Gastrocnemius medialis (tissue), 4 donors: Measurements from ENCODE around the gene CHRNA5. TPM values are rescaled to one million over a fixed set of nuclear protein-coding genes. Genes with fewer than 3 reads are reported as not detected.

Experiments used
- ATAC-seq, 2 donors: fragments of 150-250 bp; one replicate each; pipeline ENCODE4 v1.9.1; 2016
- DNase-seq, 2 donors: peaks; one replicate each; pipeline ENCODE4 v3.0.0-alpha.2; 2019
- H3K27ac ChIP-seq, 4 donors: fragments of 200-600 bp; sonication (generic); 1 replicate in 1 of 4; 2 replicates in 3 of 4; pipeline ENCODE4 v1.5.1; 2016 to 2018; ENCODE audit warnings: mild to moderate bottlenecking in 2 of 4, moderate library complexity in 1 of 4
- H3K27me3 ChIP-seq, 3 donors: fragments of 200-600 bp; sonication (generic) in 2 of 3; 1 replicate in 1 of 3; 2 replicates in 2 of 3; pipeline versions ENCODE4 v1.5.1 to v1.6.0; 2016 to 2019; ENCODE audit warnings: mild to moderate bottlenecking in 1 of 3, moderate library complexity in 1 of 3
- H3K36me3 ChIP-seq, 2 donors: fragments of 200-600 bp; sonication (generic) in 1 of 2; one replicate each; pipeline ENCODE4 v1.5.1; 2017 to 2018
- H3K4me1 ChIP-seq, 2 donors: fragments of 200-600 bp; sonication (generic) in 1 of 2; one replicate each; pipeline ENCODE4 v1.5.1; 2016 to 2017; ENCODE audit warnings: mild to moderate bottlenecking in 2 of 2
- H3K4me3 ChIP-seq, 4 donors: fragments of 200-600 bp; sonication (generic) in 3 of 4; 1 replicate in 1 of 4; 2 replicates in 3 of 4; pipeline ENCODE4 v1.5.1; 2016 to 2019; ENCODE audit warnings: mild to moderate bottlenecking in 2 of 4
- H3K9me3 ChIP-seq, 3 donors: fragments of 200-600 bp; sonication (generic) in 2 of 3; 1 replicate in 1 of 3; 2 replicates in 2 of 3; pipeline ENCODE4 v1.5.1; 2016 to 2019
- POLR2A ChIP-seq, 2 donors: fragments of 450-650 bp; IDR thresholded peaks; one replicate each; pipeline ENCODE4 v1.6.1; 2017; ENCODE audit warnings: antibody characterized with exemption in 2 of 2, mild to moderate bottlenecking in 2 of 2, moderate library complexity in 2 of 2
- in situ Hi-C, 4 donors: fragments of 200-750 bp; cut with MboI; loops; one replicate each; pipeline versions ENCODE4 v1.15.0 to v1.8.0; 2017; ENCODE audit warnings: low sequenced_read_pairs in 4 of 4
- intact Hi-C: fragments of 100-400 bp; cut with DNase I; formaldehyde crosslinking; loops from one replicate; pipeline ENCODE4 v1.15.1; 2023; ENCODE audit warnings: low total_unique reads
- total RNA-seq, 4 donors: library from RNA; depleted of rRNA; stranded (reverse); fragments of >200 nt; gene quantifications; one replicate each; pipeline versions ENCODE4 v1.1.0 to v1.2.3, GENCODE V29; 2016
- TF ChIP-seq, protein P1 (sequence below), 5 experiments: fragments of 450-650 bp in 3 of 5; fragments of 200-600 bp in 2 of 5; sonication (generic) in 2 of 5; IDR thresholded peaks in 4 of 5; conservative IDR thresholded peaks in 1 of 5; 1 replicate in 4 of 5; 2 replicates in 1 of 5; pipeline ENCODE4 v1.5.1; 2016 to 2019; ENCODE audit warnings: antibody characterized with exemption in 5 of 5, mild to moderate bottlenecking in 3 of 5, moderate library complexity in 3 of 5

CHRNA5 gene
- total RNA-seq, 4 donors from 2014 or later: 0.07 to 1.6 (median 0.71) TPM

DNA sequence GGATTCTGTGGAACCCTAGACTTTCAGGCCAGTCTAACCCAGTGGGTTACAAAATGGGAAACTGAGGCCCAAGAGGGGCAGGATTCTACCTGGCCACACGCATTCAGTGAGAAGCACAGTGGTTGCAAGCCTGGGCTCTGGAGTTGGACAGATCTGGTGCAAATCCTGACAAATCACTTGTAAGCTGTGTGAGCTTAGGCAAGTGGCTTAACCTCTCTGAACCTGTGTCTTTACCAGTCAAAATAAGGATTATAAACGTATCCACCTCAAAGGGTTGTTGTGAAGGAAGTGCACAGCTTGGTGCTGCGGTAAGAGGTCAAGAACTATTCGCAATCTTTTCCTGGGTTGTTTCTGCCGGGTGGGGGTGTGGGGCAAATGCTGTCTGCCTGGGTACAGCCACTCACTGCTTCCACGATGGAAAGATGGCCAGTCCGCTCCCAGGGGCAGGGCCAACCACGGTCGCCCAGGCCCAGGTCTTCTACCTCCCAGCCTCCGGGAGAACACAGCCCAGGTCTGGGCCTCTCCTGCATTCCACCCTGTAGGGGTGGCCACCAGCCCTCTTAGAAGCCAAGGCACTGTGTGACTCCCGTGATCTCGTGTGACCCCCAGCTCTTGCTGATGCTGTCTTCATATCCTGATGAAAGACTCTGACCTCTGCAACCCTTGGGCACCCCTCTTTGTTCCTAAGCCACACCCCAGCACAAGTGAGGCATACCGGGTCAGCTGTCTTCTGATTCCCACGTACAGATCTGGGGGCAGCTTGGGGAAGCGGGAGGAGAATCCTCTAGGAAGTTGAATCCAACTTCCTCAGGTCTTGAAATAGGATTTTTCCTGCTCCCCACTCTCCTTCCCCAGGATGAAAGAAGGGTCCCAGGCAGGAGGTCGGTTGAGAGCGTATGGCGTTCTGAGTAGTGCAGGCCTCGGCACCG lies 54.0 kb downstream of the CHRNA5 start:
- no peaks in the 10 kb centered on the region for H3K36me3 ChIP-seq
- H3K27me3 ChIP-seq: peaks cover 32 to 39% (median 38%) of the 10 kb centered on the region in 3 donors
- ATAC-seq: no peak
- H3K4me3 ChIP-seq: peak overlapping the region in 2 of 4 donors; percentile 25 to 50
- no peak for DNase-seq
- H3K9me3 ChIP-seq: no peaks in the 10 kb centered on the region
- intact Hi-C loops: no loop called here
- H3K4me1 ChIP-seq: peaks cover 0 to 7% of the 10 kb centered on the region in 2 donors
- no peak overlapping the region for H3K27ac ChIP-seq
- TF ChIP-seq POLR2A (IDR thresholded peaks at IDR 0.05): no peak
- TF ChIP-seq, protein P1, sequence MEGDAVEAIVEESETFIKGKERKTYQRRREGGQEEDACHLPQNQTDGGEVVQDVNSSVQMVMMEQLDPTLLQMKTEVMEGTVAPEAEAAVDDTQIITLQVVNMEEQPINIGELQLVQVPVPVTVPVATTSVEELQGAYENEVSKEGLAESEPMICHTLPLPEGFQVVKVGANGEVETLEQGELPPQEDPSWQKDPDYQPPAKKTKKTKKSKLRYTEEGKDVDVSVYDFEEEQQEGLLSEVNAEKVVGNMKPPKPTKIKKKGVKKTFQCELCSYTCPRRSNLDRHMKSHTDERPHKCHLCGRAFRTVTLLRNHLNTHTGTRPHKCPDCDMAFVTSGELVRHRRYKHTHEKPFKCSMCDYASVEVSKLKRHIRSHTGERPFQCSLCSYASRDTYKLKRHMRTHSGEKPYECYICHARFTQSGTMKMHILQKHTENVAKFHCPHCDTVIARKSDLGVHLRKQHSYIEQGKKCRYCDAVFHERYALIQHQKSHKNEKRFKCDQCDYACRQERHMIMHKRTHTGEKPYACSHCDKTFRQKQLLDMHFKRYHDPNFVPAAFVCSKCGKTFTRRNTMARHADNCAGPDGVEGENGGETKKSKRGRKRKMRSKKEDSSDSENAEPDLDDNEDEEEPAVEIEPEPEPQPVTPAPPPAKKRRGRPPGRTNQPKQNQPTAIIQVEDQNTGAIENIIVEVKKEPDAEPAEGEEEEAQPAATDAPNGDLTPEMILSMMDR (IDR thresholded peaks at IDR 0.05 in 4 of 5, conservative IDR thresholded peaks at IDR 0.05 in 1 of 5): no peak
- in situ Hi-C loops: loop anchor here in 2 of 4 donors (5.0 to 10.0 kb wide), 3 partner anchors 88 to 136 kb away; no protein-coding TSS in a partner anchor

DNA sequence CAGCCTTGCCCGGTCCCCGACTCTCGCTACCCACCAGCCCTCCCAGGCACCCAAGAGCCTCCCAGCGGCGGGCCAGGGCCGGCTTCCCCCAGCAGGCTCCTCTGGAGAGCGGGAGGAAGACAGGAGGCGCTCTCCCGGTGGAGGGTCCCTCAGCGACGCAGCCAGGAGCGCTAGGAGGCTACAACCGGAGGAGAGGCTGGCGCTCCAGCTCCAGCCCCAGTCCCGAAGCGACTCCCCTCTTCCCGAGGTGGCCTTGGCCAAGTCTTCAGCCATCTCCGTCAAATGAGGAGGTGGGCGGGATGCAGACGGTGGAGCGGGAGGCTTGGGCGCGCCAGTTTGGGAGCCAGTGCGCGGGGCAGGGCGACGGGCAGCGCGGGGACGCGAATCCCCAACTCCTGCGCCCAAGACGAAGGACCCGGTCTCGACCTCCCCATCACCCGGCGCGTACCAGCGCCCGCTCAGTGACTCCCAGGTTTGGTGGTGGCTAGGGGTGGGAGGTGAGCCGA lies 54.8 kb downstream of the CHRNA5 start:
- ATAC-seq (no peak), DNase-seq (no peak)
- peaks cover 32 to 39% (median 38%) of the 10 kb centered on the region in 3 donors for H3K27me3 ChIP-seq
- H3K27ac ChIP-seq: no peak overlapping the region
- in situ Hi-C loops: loop anchor here in 1 of 4 donors (10.0 kb wide), 1 partner anchor 75 kb away; no protein-coding TSS in a partner anchor
- H3K36me3 ChIP-seq: no peaks in the 10 kb centered on the region
- intact Hi-C loops: no loop called here
- TF ChIP-seq, protein P1 (IDR thresholded peaks at IDR 0.05 in 4 of 5, conservative IDR thresholded peaks at IDR 0.05 in 1 of 5): no peak
- TF ChIP-seq POLR2A (IDR thresholded peaks at IDR 0.05): no peak
- H3K4me1 ChIP-seq: peaks cover 0 to 7% of the 10 kb centered on the region in 2 donors
- H3K4me3 ChIP-seq: peak overlapping the region; percentile 25 to 50 (median 40)
- no peaks in the 10 kb centered on the region for H3K9me3 ChIP-seq

DNA sequence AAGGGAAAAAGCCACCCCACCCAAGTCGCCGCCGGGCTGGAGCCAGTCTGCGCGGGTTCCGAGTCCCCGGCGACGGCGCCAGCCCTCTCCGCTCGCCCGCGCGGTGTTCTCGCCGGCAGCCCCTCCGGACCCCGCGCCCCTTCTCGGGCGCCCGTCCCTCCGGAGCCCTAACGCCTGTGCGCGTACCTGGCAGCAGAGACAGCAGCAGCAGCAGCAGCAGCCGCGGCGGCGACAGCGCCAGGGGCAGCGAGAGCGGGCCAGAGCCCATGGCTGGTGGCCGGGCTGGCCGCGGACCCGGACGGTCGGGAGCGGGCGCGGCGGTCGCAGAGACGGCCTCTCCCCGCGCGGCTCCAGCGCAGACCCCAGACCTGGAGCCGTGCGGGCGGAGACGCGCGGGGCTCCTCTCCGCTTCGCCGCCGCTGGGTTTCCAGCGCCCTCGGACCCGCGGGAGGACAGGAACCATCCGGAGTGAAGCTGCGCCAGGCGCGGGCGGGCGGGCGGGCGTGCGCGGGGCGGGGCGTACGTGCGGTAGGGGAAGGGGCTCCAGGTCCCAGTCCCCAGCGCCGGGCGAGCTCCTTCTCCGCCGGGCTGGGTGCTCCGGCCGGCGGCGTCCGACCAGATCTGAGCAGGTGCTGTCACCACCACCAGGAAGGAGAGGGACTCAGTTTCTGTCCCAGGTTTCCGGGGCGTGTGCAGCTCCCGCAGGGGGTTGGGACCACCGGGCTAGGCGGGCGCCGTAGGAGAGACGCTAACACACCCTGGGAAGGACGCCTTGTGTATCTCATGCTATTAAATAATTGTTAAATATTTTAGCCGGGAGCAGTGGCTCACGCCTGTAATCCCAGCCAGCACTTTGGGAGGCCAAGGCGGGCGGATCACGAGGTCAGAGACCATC lies 55.5 kb downstream of the CHRNA5 start, which contains the start of gene CHRNA3:
TSS of gene CHRNA3 (minus strand) at position 470 of the 895 bp plus-strand sequence. CDS start at position 268, 202 bp downstream.
- TF ChIP-seq, protein P1 (IDR thresholded peaks at IDR 0.05 in 4 of 5, conservative IDR thresholded peaks at IDR 0.05 in 1 of 5): no peak
- TF ChIP-seq POLR2A (IDR thresholded peaks at IDR 0.05): no peak
- Histone ChIP-seq H3K4me1 (peaks cover 0 to 7% of the 10 kb centered on the region in 2 donors), H3K9me3 (no peaks in the 10 kb centered on the region), H3K27me3 (peaks cover 32 to 39% (median 38%) of the 10 kb centered on the region in 3 donors), H3K27ac (no peak within 1 kb of the TSS), H3K4me3 (peak within 1 kb of the TSS; percentile 25 to 50 (median 40)), H3K36me3 (no peaks in the 10 kb centered on the region)
- no peak for DNase-seq
- in situ Hi-C loops: loop anchor here in 1 of 4 donors (10.0 kb wide), 1 partner anchor 74 kb away; no protein-coding TSS in a partner anchor
- no peak for ATAC-seq
- intact Hi-C loops: no loop called here

DNA sequence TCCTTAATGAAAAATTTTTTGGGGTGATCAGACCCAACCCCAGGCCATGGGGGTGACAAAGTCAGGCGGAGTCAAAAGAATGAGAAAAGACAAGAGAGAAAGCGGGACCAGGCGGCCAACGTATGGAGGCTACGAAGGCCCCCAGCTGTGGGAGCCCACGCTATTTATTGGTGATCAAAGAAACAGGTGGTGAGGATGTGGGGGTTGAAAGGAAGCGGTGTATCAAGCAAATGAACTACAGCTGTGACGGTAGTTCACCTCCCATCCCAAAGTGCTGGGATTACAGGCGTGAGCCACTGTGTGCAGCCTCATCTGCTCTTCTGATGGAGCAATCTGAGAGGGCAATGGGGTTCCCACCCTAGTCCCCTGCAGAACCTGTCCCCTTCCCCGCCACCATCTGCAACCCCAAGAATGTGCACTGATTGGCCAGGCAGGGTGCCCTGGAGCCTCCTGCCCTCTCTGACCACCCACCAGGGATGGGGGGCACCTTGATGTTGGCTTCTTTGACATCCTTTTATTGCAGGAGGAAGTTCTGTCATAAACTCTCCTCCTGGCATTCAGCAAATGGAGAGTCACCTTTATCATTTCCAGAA lies 56.6 kb downstream of the CHRNA5 start:
- Histone ChIP-seq H3K27me3 (peaks cover 32 to 42% (median 38%) of the 10 kb centered on the region in 3 donors), H3K36me3 (no peaks in the 10 kb centered on the region), H3K9me3 (no peaks in the 10 kb centered on the region), H3K4me1 (peaks cover 0 to 7% of the 10 kb centered on the region in 2 donors), H3K27ac (no peak overlapping the region), H3K4me3 (no peak overlapping the region)
- DNase-seq: no peak
- in situ Hi-C loops: loop anchor here in 1 of 4 donors (10.0 kb wide), 1 partner anchor 73 kb away; no protein-coding TSS in a partner anchor
- intact Hi-C loops: no loop called here
- no peak for TF ChIP-seq POLR2A (IDR thresholded peaks at IDR 0.05)
- TF ChIP-seq, protein P1 (IDR thresholded peaks at IDR 0.05 in 4 of 5, conservative IDR thresholded peaks at IDR 0.05 in 1 of 5): no peak
- ATAC-seq: no peak
